ENCODE results near the gene ANAPC5.

Gene ANAPC5

GRCh38 chr12:121365416-121366062 is 13.3 kb upstream of the ANAPC5 start:
- Histone ChIP-seq H3K4me2 (ENCODE audit: insufficient read depth, low read length, poor library complexity, severe bottlenecking) (no peak overlapping the region), H4K8ac (ENCODE audit: low read depth, low read length) (no peak overlapping the region), H3K4me3 (ENCODE audit: low read length in 2 of 2) (no peak overlapping the region), H3K4me1 (ENCODE audit: control insufficient read depth in 2 of 2, insufficient read depth in 1 of 2, low read depth in 1 of 2, low read length in 2 of 2) (peaks cover 0 to 2% of the 10 kb centered on the region in 2 donors), H3K9me3 (replicated peaks in 1 of 2; ENCODE audit: control insufficient read depth in 2 of 2, insufficient read depth in 1 of 2, low read depth in 1 of 2, low read length in 2 of 2) (no peaks in the 10 kb centered on the region), H2AFZ (ENCODE audit: low read length) (peak overlapping the region; percentile 49), H3K27me3 (ENCODE audit: control insufficient read depth in 3 of 3, insufficient read depth in 3 of 3, low read depth in 1 of 3, low read length in 3 of 3) (no peaks in the 10 kb centered on the region), H3K27ac (replicated peaks; ENCODE audit: low read length) (no peak overlapping the region), H3K79me1 (ENCODE audit: low read depth, low read length) (no peaks in the 10 kb centered on the region), H2BK5ac (ENCODE audit: low read length) (no peak overlapping the region), H2AK5ac (ENCODE audit: low read depth, low read length) (no peak overlapping the region), H3K36me3 (replicated peaks in 1 of 2; ENCODE audit: control insufficient read depth in 2 of 2, insufficient read depth in 2 of 2, low read length in 2 of 2) (no peaks in the 10 kb centered on the region), H3K14ac (ENCODE audit: low read length) (no peak overlapping the region), H4K91ac (ENCODE audit: low read depth, low read length, poor library complexity) (no peak overlapping the region), H3K18ac (ENCODE audit: low read length) (no peak overlapping the region), H2BK15ac (ENCODE audit: low read length) (no peak overlapping the region), H3K23ac (ENCODE audit: low read depth, low read length, poor library complexity) (no peak overlapping the region), H3K4ac (ENCODE audit: low read length) (no peak overlapping the region), H2BK120ac (ENCODE audit: low read depth, low read length) (no peak overlapping the region), H3K9ac (ENCODE audit: low read depth, low read length, poor library complexity) (no peak overlapping the region), H2BK12ac (ENCODE audit: low read length) (no peak overlapping the region)
- no CpG with 5 or more reads among the region's 5 CpGs for WGBS, 2 donors (ENCODE audit: extremely low coverage in 2 of 2, insufficient read length in 2 of 2, insufficient replicate concordance in 1 of 2)
- DNase-seq (ENCODE audit: low spot score): no peak

- Histone ChIP-seq H3K27ac (replicated peaks; ENCODE audit: low read length) (no peak overlapping the region), H3K4me1 (ENCODE audit: control insufficient read depth in 2 of 2, insufficient read depth in 1 of 2, low read depth in 1 of 2, low read length in 2 of 2) (peaks cover 0 to 2% of the 10 kb centered on the region in 2 donors)
These were observed 12.5 kb upstream of the ANAPC5 start for GRCh38 chr12:121364683-121365121.

GRCh38 chr12:121358073-121358472 is 5.9 kb upstream of the ANAPC5 start:
- H2BK5ac ChIP-seq (ENCODE audit: low read length): no peak overlapping the region

More at GRCh38 chr12:121364683-121365121, 12.5 kb upstream of the ANAPC5 start:
- Histone ChIP-seq H3K36me3 (replicated peaks in 1 of 2; ENCODE audit: control insufficient read depth in 2 of 2, insufficient read depth in 2 of 2, low read length in 2 of 2) (no peaks in the 10 kb centered on the region), H3K14ac (ENCODE audit: low read length) (no peak overlapping the region), H2BK120ac (ENCODE audit: low read depth, low read length) (no peak overlapping the region), H3K4ac (ENCODE audit: low read length) (no peak overlapping the region), H3K4me3 (ENCODE audit: low read length in 2 of 2) (no peak overlapping the region), H3K4me2 (ENCODE audit: insufficient read depth, low read length, poor library complexity, severe bottlenecking) (no peak overlapping the region), H3K23ac (ENCODE audit: low read depth, low read length, poor library complexity) (no peak overlapping the region), H3K79me1 (ENCODE audit: low read depth, low read length) (no peaks in the 10 kb centered on the region), H3K9ac (ENCODE audit: low read depth, low read length, poor library complexity) (no peak overlapping the region), H2BK5ac (ENCODE audit: low read length) (no peak overlapping the region), H2BK12ac (ENCODE audit: low read length) (no peak overlapping the region), H4K91ac (ENCODE audit: low read depth, low read length, poor library complexity) (no peak overlapping the region), H3K27me3 (ENCODE audit: control insufficient read depth in 3 of 3, insufficient read depth in 3 of 3, low read depth in 1 of 3, low read length in 3 of 3) (no peaks in the 10 kb centered on the region), H2AFZ (ENCODE audit: low read length) (no peak overlapping the region), H3K18ac (ENCODE audit: low read length) (no peak overlapping the region), H3K9me3 (replicated peaks in 1 of 2; ENCODE audit: control insufficient read depth in 2 of 2, insufficient read depth in 1 of 2, low read depth in 1 of 2, low read length in 2 of 2) (no peaks in the 10 kb centered on the region), H2BK15ac (ENCODE audit: low read length) (no peak overlapping the region), H4K8ac (ENCODE audit: low read depth, low read length) (no peak overlapping the region), H2AK5ac (ENCODE audit: low read depth, low read length) (no peak overlapping the region)
- WGBS, 2 donors (ENCODE audit: extremely low coverage in 2 of 2, insufficient read length in 2 of 2, insufficient replicate concordance in 1 of 2): 100% methylated on average over 3 of the region's 5 CpGs; no CpG with 5 or more reads in 1 of the 2 donors
- DNase-seq (ENCODE audit: low spot score): no peak

GRCh38 chr12:121357331-121357730 is 5.1 kb upstream of the ANAPC5 start:
- no peak overlapping the region for H3K4me3 ChIP-seq (ENCODE audit: low read length in 2 of 2)
- no peak overlapping the region for H4K91ac ChIP-seq (ENCODE audit: low read depth, low read length, poor library complexity)
- H3K14ac ChIP-seq (ENCODE audit: low read length): no peak overlapping the region
- no peaks in the 10 kb centered on the region for H3K36me3 ChIP-seq (replicated peaks in 1 of 2; ENCODE audit: control insufficient read depth in 2 of 2, insufficient read depth in 2 of 2, low read length in 2 of 2)
- H2BK120ac ChIP-seq (ENCODE audit: low read depth, low read length): no peak overlapping the region
- H2AK5ac ChIP-seq (ENCODE audit: low read depth, low read length): no peak overlapping the region
- no peak overlapping the region for H4K8ac ChIP-seq (ENCODE audit: low read depth, low read length)
- no peak overlapping the region for H2BK12ac ChIP-seq (ENCODE audit: low read length)
- no peak overlapping the region for H3K4me2 ChIP-seq (ENCODE audit: insufficient read depth, low read length, poor library complexity, severe bottlenecking)
- no peak overlapping the region for H3K23ac ChIP-seq (ENCODE audit: low read depth, low read length, poor library complexity)
- DNase-seq (ENCODE audit: low spot score): no peak
- no peaks in the 10 kb centered on the region for H3K9me3 ChIP-seq (replicated peaks in 1 of 2; ENCODE audit: control insufficient read depth in 2 of 2, insufficient read depth in 1 of 2, low read depth in 1 of 2, low read length in 2 of 2)
- H3K27ac ChIP-seq (replicated peaks; ENCODE audit: low read length): no peak overlapping the region
- H3K18ac ChIP-seq (ENCODE audit: low read length): no peak overlapping the region
- no peak overlapping the region for H2AFZ ChIP-seq (ENCODE audit: low read length)
- H3K4me1 ChIP-seq (ENCODE audit: control insufficient read depth in 2 of 2, insufficient read depth in 1 of 2, low read depth in 1 of 2, low read length in 2 of 2): no peaks in the 10 kb centered on the region
- H3K9ac ChIP-seq (ENCODE audit: low read depth, low read length, poor library complexity): no peak overlapping the region
- WGBS, 2 donors (ENCODE audit: extremely low coverage in 2 of 2, insufficient read length in 2 of 2, insufficient replicate concordance in 1 of 2): no CpG with 5 or more reads among the region's 4 CpGs
- H3K27me3 ChIP-seq (ENCODE audit: control insufficient read depth in 3 of 3, insufficient read depth in 3 of 3, low read depth in 1 of 3, low read length in 3 of 3): no peaks in the 10 kb centered on the region
- no peaks in the 10 kb centered on the region for H3K79me1 ChIP-seq (ENCODE audit: low read depth, low read length)
- no peak overlapping the region for H3K4ac ChIP-seq (ENCODE audit: low read length)
- H2BK15ac ChIP-seq (ENCODE audit: low read length): no peak overlapping the region
- H2BK5ac ChIP-seq (ENCODE audit: low read length): no peak overlapping the region

More at GRCh38 chr12:121358073-121358472, 5.9 kb upstream of the ANAPC5 start:
- Histone ChIP-seq H2BK15ac (ENCODE audit: low read length) (no peak overlapping the region), H3K27ac (replicated peaks; ENCODE audit: low read length) (no peak overlapping the region), H3K18ac (ENCODE audit: low read length) (no peak overlapping the region), H3K4me2 (ENCODE audit: insufficient read depth, low read length, poor library complexity, severe bottlenecking) (no peak overlapping the region), H3K23ac (ENCODE audit: low read depth, low read length, poor library complexity) (no peak overlapping the region), H3K27me3 (ENCODE audit: control insufficient read depth in 3 of 3, insufficient read depth in 3 of 3, low read depth in 1 of 3, low read length in 3 of 3) (no peaks in the 10 kb centered on the region), H4K8ac (ENCODE audit: low read depth, low read length) (no peak overlapping the region), H3K36me3 (replicated peaks in 1 of 2; ENCODE audit: control insufficient read depth in 2 of 2, insufficient read depth in 2 of 2, low read length in 2 of 2) (no peaks in the 10 kb centered on the region), H3K9me3 (replicated peaks in 1 of 2; ENCODE audit: control insufficient read depth in 2 of 2, insufficient read depth in 1 of 2, low read depth in 1 of 2, low read length in 2 of 2) (no peaks in the 10 kb centered on the region), H2BK120ac (ENCODE audit: low read depth, low read length) (no peak overlapping the region), H2AFZ (ENCODE audit: low read length) (no peak overlapping the region), H2BK12ac (ENCODE audit: low read length) (no peak overlapping the region), H2AK5ac (ENCODE audit: low read depth, low read length) (no peak overlapping the region), H3K9ac (ENCODE audit: low read depth, low read length, poor library complexity) (no peak overlapping the region), H3K4me1 (ENCODE audit: control insufficient read depth in 2 of 2, insufficient read depth in 1 of 2, low read depth in 1 of 2, low read length in 2 of 2) (no peaks in the 10 kb centered on the region), H3K79me1 (ENCODE audit: low read depth, low read length) (no peaks in the 10 kb centered on the region), H3K4ac (ENCODE audit: low read length) (no peak overlapping the region), H4K91ac (ENCODE audit: low read depth, low read length, poor library complexity) (no peak overlapping the region), H3K14ac (ENCODE audit: low read length) (no peak overlapping the region), H3K4me3 (ENCODE audit: low read length in 2 of 2) (no peak overlapping the region)
- no peak for DNase-seq (ENCODE audit: low spot score)
- no CpG with 5 or more reads among the region's 3 CpGs for WGBS, 2 donors (ENCODE audit: extremely low coverage in 2 of 2, insufficient read length in 2 of 2, insufficient replicate concordance in 1 of 2)
